MM.1S (cell line): Measurements from ENCODE around the gene C14orf132.

Source experiments
- DNase-seq: peaks from one replicate; pipeline ENCODE4 v3.0.0-alpha.2; 2015
- H2AFZ ChIP-seq: fragments of 300-600 bp; sonication (generic); 2 replicates; pipeline ENCODE4 v1.6.0; 2016; ENCODE audit warnings: antibody characterized with exemption, low read length
- H3F3A ChIP-seq: fragments of 300-600 bp; sonication (generic); 2 replicates; pipeline ENCODE4 v1.6.1; 2016; ENCODE audit warnings: mild to moderate bottlenecking, antibody characterized with exemption, low read length, moderate library complexity, mixed read lengths; ENCODE audit not compliant: insufficient read depth
- H3K27ac ChIP-seq: fragments of 300-600 bp; sonication (generic); 2 replicates; pipeline ENCODE4 v1.5.1; 2016; ENCODE audit warnings: mild to moderate bottlenecking, low read length
- H3K27me3 ChIP-seq: fragments of 300-600 bp; sonication (generic); replicated peaks from 2 replicates; pipeline ENCODE4 v1.6.0; 2016; ENCODE audit warnings: low read length; ENCODE audit not compliant: insufficient read depth
- H3K36me3 ChIP-seq: fragments of 300-600 bp; sonication (generic); replicated peaks from 2 replicates; pipeline ENCODE4 v1.6.1; 2016; ENCODE audit warnings: mild to moderate bottlenecking, low read length, mixed read lengths; ENCODE audit not compliant: insufficient read depth
- H3K4me1 ChIP-seq: fragments of 300-600 bp; sonication (generic); 2 replicates; pipeline ENCODE4 v1.6.1; 2016; ENCODE audit warnings: low read length, mixed read lengths
- H3K4me2 ChIP-seq: fragments of 300-600 bp; sonication (generic); 2 replicates; pipeline ENCODE4 v1.6.0; 2016; ENCODE audit warnings: low read depth, low read length
- H3K4me3 ChIP-seq: fragments of 300-600 bp; sonication (generic); 2 replicates; pipeline ENCODE4 v1.5.1; 2016; ENCODE audit warnings: low read length, mixed read lengths
- H3K79me2 ChIP-seq: fragments of 300-600 bp; sonication (generic); 2 replicates; pipeline ENCODE4 v1.6.1; 2016; ENCODE audit warnings: mixed run types, low read length, mixed read lengths
- H3K9ac ChIP-seq: fragments of 300-600 bp; sonication (generic); 2 replicates; pipeline ENCODE4 v1.6.1; 2016; ENCODE audit warnings: low read length, mixed read lengths
- H3K9me2 ChIP-seq: fragments of 300-600 bp; sonication (generic); replicated peaks from 2 replicates; pipeline ENCODE4 v1.6.1; 2016; ENCODE audit warnings: mild to moderate bottlenecking, low read length, mixed read lengths; ENCODE audit not compliant: insufficient read depth
- H3K9me3 ChIP-seq: fragments of 300-600 bp; sonication (generic); replicated peaks from 2 replicates; pipeline ENCODE4 v1.6.1; 2016; ENCODE audit warnings: mild to moderate bottlenecking, low read length, mixed read lengths; ENCODE audit not compliant: insufficient read depth
- H4K20me1 ChIP-seq: fragments of 300-600 bp; sonication (generic); 2 replicates; pipeline ENCODE4 v1.6.1; 2016; ENCODE audit warnings: mild to moderate bottlenecking, low read length, moderate library complexity, mixed read lengths; ENCODE audit not compliant: insufficient read depth
- CTCF ChIP-seq: fragments of 300-600 bp; sonication (generic); IDR thresholded peaks from 2 replicates; pipeline ENCODE4 v1.5.1; 2016; ENCODE audit warnings: antibody characterized with exemption, low read length, mixed read lengths
- EZH2 ChIP-seq: fragments of 300-600 bp; sonication (generic); optimal IDR thresholded peaks from 2 replicates; pipeline ENCODE3; 2017; ENCODE audit warnings: low read depth, mild to moderate bottlenecking, antibody characterized with exemption, low read length, mixed read lengths
- EZH2phosphoT487 ChIP-seq: fragments of 300-600 bp; sonication (generic); IDR thresholded peaks from 2 replicates; pipeline ENCODE4 v1.6.1; 2018; ENCODE audit warnings: antibody characterized with exemption, low read length

C14orf132 gene

GRCh38 chr14:96095581-96096476 lies 56.7 kb downstream of the C14orf132 start:
- no peak for DNase-seq
- no peak for TF ChIP-seq EZH2phosphoT487
- no peak overlapping the region for H3K9ac ChIP-seq
- no peak overlapping the region for H3K27ac ChIP-seq
- no peak overlapping the region for H2AFZ ChIP-seq
- no peaks in the 10 kb centered on the region for H3K4me1 ChIP-seq
- no peaks in the 10 kb centered on the region for H3K27me3 ChIP-seq
- H3K4me2 ChIP-seq, result peak overlapping the region; percentile 39
- no peaks in the 10 kb centered on the region for H3K36me3 ChIP-seq
- H3K79me2 ChIP-seq, result no peaks in the 10 kb centered on the region
- H3K4me3 ChIP-seq, result no peak overlapping the region; the same call in 1 of the 2 replicates
- H3F3A ChIP-seq, result no peaks in the 10 kb centered on the region
- no peaks in the 10 kb centered on the region for H3K9me2 ChIP-seq
- H4K20me1 ChIP-seq, result no peaks in the 10 kb centered on the region
- no peaks in the 10 kb centered on the region for H3K9me3 ChIP-seq

- H3K36me3 ChIP-seq, result no peaks in the 10 kb centered on the region
- H2AFZ ChIP-seq, result no peak overlapping the region
- no peaks in the 10 kb centered on the region for H3K4me1 ChIP-seq
- H3K9me2 ChIP-seq, result no peaks in the 10 kb centered on the region
- H3K9ac ChIP-seq, result no peak overlapping the region
- no peaks in the 10 kb centered on the region for H3K9me3 ChIP-seq
- no peaks in the 10 kb centered on the region for H3K79me2 ChIP-seq
- no peak overlapping the region for H3K27ac ChIP-seq
- no peak overlapping the region for H3K4me3 ChIP-seq
- no peak for TF ChIP-seq CTCF
- no peak for TF ChIP-seq EZH2phosphoT487
- TF ChIP-seq EZH2, result no peak
- DNase-seq, result no peak
- H3K27me3 ChIP-seq, result no peaks in the 10 kb centered on the region
- H3K4me2 ChIP-seq, result peak overlapping the region; percentile 39
- no peaks in the 10 kb centered on the region for H4K20me1 ChIP-seq
- no peaks in the 10 kb centered on the region for H3F3A ChIP-seq
Observed at GRCh38 chr14:96096639-96097610, 57.8 kb downstream of the C14orf132 start.

GRCh38 chr14:96097752-96098151 lies 58.6 kb downstream of the C14orf132 start:
- Histone ChIP-seq H3F3A (no peaks in the 10 kb centered on the region), H3K9me2 (no peaks in the 10 kb centered on the region), H3K9ac (no peak overlapping the region), H3K36me3 (no peaks in the 10 kb centered on the region), H3K4me2 (no peak overlapping the region), H3K4me3 (no peak overlapping the region), H3K9me3 (no peaks in the 10 kb centered on the region), H4K20me1 (no peaks in the 10 kb centered on the region), H3K27me3 (no peaks in the 10 kb centered on the region), H2AFZ (no peak overlapping the region), H3K27ac (no peak overlapping the region), H3K79me2 (no peaks in the 10 kb centered on the region), H3K4me1 (no peaks in the 10 kb centered on the region)
- DNase-seq, result no peak
- TF ChIP-seq CTCF, result no peak
- no peak for TF ChIP-seq EZH2
- no peak for TF ChIP-seq EZH2phosphoT487
